GM18511 (cell line): ENCODE results near the gene JAM3.
A peak's percentile ranks its signal among the peaks of the same experiment; 100 is the strongest.

Source experiments
- ATAC-seq: cut with Tn5 transposase; IDR thresholded peaks from one replicate; pipeline ENCODE4 v1.9.1; 2021; ENCODE audit warnings: mild to moderate bottlenecking, moderate library complexity; ENCODE audit not compliant: unreplicated experiment

JAM3 gene

DNA sequence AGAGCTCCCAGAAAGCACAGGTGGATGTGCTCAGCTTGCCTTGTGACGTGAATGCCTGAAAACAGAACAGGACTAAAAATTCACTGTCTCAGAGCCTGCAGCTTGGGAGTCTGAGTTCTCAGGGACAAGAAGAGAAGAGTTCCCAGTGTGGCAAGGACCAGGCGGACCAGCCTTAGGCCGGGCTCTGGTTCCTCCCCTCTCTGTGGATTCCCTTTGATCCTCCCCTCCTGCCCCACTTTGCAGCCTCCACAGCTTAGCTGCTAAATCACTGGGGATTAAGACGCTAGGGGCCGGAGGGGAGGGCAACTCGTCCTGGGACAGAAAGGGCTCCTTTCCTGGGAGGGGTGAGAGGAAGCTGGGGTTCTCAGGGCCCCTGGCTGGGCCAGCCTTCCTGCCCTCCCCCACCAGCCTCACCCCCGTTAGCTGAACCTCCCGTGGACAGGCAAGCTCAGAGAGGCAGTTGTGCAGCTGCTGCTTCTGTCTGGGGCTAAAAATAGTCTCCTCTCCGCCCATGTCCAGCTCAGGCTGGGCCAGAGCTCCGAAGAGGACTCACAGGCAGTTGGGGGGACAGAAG, 29.9 kb upstream of the JAM3 start:
- ATAC-seq, result no peak

DNA sequence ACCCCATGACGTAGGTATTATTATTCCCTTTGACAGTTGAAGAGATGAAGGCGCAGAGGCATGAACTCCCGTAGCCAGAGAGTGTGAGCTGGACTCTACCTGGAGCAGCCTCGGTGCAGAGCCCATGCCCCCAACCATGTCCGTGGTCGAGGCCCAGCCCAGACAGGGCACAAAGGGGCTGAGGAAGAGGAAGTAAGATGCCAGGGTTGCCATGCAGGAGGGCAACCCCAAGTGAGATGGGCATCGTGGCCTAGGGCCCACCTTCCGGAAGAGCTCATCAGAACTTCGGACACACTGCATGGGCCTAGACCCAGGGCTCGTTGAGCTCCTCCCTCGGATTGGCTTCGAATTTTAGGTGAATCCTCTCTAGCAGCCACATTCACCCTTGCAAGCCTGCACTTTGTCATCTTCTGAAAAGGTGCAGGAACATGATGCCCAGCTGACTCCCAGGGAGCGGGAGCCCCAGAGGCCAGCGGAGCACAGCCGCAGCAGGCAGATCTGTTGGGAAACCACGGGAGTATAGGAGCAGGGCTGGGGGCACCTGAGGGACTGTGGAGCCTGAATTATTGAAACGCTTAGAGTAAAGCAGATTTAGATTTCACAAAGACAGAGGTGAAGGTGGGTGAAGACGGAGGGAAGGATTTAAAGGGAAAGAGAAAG, 29.0 kb upstream of the JAM3 start:
- no peak for ATAC-seq

DNA sequence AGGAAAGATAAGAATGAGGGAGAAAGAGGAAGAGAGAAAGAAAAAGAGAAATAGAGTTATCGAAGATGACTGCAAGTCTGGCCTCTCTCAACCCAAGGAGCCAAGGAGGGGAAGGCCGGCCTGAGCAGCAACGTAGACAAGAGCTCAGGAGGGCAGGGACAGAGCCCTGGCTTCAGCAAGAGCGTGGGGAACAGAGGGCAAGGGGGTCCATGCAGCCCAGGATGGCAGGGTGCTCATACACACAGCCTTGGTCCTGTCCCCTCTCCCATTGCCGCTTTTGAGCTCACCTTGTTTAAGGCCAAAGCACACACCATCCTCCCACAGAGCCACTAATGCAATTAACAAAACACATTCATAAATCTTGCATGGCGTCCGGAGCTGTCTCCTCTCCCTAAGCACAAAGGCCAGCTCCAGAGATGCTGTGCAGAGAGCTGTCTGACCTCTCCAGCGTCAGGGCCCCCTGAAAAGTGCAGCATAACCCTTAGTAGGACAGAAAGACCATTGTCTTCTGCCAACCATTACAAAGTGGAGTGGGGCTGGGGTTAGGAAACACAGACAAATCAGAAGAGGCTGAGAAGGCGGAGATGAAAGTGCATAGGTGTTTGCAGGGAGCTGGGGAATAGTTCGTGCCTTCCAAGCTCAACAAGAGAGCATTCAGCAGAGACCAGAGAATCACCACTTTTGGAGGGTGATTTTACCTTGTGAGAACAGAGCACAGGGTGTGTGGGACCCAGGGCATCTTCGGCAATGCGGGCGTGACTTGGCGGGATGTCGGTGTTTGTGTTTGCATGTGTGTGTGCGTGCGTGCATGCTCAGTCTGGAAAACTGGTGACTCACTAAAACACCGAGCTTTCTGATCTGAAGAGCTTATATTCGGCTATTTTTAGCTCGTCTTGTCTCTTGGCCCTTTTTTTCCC, 28.2 kb upstream of the JAM3 start:
- no peak for ATAC-seq

DNA sequence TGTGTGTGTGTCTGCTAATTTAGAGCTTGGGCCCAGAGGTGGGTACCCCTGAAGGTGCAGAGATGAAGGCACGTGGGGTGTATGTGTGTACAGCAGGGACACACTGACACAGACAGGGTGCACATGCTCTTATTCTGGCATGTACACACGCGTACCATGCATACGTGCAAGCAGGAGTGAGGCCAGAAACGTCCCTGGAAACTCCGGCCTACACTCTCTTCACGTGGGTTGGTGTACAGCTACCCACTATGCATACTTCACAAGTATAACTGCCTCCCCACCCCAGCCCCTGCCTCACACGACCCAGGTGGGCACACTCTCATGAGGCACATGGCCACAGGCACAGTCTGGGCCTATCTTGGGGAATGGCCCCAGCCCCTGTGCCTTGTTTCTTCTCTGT, 27.5 kb upstream of the JAM3 start:
- no peak for ATAC-seq

DNA sequence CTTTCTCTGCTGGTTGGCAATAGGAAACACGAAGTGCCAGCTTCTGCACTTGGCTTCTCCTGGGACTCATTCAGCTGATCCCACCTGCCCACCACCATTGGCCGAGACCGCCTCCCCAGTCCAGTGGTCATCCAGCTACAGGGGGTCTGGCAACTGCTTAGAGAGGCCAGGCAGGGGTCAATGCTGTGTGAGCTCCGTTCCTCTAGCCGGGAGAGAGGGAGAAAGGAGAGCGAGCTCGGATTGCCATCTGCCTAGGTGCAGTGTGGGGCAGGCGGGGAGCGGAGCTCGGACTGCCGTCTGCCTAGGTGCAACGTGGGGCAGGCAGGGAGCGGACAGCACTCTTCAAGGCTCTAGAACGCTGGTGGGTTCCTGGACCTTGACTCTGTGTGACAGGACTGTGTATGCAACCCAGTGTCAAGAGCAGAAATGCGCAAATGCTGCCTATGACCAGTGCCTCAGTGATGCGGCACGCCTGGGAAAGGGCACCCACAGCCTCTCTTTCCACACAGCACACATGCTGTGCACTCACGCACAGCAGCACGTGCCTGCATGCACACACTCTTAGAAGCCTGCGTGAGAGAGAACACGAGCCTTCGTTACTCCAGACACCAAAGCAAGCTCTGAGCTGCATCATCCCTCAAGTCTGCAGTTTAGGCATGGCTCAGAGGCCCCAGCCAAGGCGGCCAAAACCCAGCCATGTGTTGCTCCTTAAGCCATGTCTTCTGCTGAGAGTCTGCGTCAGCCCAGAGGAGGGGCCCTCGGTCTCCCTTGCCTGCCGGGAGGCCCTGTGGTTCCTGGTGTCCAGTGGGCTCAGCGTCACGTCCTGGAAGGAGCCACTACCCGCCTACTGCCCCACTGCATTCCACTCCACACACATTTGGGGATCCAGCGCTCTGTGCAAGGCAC, 26.8 kb upstream of the JAM3 start:
- ATAC-seq, result no peak

DNA sequence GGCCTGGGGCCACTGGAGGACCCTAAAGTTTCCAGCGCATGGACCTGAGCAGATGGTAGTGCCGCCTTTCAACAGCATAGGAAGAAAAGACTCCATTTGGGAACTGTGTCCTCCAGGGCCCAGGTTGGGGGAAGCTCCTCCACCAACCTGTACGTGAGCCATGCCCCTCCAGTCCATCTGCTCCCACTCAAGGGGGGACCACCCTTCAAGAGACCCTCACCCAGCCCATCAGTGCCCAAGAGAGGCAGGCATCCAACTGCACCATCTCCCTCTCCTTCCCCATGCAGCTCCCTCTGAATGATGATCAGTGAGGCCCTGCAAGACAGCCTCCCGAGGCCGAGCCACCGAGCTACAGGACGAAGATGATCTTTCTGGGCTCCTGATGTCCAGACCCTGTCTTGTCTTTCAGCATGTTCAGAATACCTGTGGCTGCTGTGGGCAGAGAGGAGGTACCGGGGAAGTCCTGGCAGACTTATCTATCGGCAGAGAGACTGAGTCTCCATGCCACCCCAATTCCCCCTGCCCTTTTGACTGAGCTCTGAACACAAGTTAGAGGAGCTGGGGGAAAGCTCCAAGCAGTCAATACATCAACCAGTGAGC, 25.0 kb upstream of the JAM3 start:
- no peak for ATAC-seq

DNA sequence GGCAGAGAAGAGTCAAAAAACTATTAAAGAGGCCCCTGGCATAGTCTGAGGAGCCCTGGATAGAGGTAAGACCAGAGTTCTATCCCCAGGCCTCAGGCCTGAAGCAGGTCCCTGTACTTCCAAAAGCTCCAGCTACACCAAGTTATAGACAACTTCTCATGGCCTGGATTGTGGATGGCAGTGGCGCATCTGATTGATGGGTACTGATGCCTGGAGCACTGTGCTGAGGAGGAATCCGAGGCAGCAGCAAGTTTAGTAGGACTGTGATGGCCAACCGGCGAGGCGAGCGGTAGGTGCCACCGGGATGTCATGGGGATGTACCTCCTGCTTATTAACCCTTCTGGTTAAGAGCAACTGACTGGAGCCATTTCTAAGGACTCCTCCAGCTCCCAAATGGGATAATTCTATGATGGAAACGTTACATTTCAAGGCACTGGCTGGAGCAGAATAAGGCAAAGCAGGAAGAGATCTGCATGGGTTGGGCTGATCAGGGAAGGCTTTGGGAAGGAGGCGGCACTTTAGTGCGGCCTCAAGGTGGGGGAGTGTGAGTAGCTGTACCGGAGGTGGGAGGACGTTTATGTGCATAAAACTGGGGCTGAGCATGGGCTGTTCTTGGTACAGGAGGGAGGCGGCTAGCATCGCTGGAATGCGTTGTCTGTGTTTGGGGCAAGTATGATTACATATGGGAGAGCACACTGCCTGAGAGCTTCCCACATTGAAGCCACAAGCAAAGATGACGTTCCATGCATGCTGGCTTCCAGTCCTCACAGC, 24.2 kb upstream of the JAM3 start:
- no peak for ATAC-seq

DNA sequence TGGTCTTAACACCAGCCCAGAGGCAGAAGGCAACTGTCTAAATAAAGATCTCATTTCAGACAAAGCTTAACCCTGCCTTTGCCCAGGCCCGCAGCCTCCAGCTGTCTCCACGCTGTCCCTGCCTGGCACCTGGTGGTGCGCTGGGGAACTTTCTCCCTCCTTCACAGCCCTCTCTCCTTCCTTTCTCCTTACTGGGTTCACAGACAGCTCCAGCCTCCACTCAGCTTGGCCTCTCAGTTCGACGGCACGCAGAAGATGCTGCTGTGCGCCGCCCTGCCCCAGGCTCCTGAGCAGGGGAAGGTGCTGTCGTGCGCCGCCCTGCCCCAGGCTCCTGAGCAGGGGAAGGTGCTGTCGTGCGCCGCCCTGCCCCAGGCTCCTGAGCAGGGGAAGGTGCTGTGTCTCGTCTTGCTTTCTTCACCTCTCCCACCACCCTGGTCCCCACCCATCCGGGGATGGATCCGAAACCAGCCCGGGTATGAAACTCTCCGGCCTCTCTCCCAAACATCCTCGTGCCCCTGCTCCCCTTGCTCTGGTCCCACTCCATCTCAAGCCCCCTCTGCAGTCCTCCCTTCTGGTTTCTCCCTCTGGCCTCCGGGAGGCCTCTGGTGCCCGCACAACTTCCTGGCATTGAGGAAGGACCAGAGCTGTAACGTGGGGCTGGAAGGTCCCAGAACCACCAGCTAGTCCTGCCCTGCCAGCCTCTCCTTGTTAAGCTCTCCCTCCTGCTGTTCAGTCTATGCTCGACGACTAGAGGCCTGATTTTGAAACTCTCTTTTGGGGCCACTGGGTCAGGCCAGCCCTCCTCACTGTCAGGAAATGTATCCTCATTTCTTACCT, 22.9 kb upstream of the JAM3 start:
- no peak for ATAC-seq

DNA sequence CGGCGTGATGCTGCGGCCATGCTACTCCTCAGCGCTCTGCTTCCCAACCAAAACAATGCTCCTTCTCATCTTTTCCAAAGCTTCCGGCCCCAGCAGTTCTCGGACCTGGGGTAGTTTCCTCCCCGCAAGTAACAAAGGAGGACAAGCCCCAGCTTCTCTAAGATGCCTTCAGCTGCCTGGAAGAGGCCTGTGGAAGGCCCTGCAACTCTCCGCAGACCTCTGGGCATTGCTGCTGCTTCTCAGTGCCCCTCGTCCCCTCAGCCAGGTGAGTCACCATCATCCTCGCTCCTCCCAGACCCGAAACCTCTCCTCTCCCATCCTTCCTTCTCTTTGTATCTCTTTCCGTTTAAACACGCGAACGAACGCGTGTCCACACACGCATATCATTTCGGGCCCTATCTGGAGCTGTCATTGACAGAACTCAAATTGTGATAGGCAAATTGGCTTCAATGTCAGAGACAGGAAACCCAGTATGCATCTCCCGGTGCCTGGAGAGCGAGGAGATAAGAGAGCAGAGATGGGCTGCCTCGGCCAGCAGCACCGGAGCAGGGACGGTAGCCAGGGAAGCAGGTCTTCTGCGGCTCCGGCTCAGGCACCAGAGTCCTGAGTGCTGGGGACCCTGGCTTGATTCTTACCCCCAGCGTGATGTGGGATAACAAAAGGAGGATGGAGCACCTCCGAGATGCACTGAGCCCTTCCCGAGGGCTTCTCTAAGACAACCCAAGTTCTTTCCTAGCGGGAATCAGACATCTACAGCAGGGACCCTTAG, 22.0 kb upstream of the JAM3 start:
- ATAC-seq, result no peak

DNA sequence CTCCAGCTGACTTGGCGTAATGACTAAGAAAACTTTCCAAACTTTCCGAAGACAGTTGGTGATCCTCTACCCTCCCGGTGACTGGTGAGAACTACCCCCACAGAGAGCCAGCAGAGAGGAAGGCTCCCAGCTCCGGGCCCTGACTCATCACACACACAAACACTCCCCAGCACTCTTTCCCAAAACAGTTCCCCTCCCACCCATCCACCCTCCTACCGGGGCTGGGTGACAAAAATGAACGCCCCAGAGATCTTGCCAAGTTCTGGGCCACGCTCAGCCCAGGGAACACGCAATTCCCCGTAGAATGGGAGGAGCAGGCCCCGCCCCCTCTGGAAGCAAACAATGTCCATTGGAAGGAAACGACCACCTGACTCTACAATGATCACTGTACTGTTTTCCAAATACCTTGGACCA, 21.3 kb upstream of the JAM3 start:
- no peak for ATAC-seq

DNA sequence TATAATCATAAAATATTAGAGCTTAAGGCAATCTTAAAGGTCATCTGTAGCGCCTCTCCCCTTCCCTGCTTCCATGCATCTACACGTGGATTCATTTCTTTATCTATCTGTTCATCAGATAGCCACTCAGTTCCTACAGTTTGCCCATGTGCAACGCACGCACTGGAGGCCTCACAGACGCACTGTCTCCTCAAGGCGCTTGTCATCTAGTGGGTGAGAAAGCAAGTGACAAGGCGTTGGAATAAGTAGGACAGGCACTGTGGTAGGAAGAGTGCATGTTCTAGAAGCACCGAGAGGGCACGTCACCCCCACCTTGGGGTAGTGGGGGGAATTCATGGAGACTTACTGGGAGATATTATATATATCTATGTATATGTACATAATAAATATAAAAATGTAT, 20.8 kb upstream of the JAM3 start:
- no peak for ATAC-seq

DNA sequence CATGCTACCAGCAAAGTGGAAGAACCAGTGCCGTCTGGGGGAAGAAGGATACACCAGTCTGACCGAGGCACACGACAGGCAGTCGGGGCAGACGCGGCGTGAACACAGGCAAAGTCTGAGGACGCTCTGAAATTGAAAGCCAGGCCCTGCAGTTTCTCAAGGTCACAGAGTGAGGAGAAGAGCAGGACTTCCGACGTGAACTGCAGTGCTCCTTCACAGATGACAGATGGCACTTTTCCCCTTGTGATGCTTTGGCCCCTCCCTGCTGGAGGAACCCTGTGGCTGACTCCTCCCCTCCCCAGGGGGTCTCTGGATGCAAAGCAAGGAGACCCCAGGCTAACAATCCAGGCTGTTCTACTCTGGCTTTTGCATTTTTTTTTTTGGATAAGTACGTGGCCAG, 19.6 kb upstream of the JAM3 start:
- ATAC-seq, result no peak

DNA sequence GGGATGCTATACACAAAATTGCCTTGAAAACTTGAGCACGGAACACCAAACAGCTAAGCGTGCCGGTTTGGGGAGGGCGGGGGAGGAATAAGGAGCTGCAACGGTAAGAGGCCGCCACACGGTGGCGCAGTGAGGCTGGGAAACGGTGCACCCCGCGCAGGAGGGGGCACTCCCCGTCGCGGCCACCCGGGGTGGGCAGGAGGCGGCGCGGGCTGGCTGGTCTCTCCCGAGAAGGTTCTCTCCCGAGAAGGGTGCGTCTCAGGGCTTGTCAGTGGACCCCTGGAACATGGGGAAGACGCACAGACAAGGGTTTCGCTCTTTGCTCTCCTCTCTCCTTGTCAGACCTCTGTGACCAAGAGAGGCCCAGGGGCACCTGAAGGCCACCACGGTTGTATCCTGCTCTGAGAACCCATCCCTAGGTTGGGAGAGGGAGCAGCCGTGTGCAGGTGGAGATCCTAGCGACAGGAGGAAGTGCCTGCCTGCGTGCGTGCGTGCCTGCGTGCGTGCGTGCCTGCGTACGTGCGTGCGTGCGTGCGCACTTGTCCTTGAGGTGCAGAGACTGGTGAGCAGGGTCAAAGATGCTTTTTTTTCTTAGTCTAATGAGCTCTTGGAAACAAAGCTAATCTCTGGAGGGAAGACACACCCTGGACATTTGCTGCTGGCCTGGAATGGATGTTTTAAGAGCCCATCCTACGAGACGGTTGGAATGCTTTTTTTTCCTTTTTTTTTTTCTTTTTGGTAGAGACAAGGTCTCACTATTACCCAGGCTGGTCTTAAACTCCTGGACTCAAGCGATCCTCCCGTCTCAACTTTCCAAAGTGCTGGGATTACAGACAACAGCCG, 18.1 kb upstream of the JAM3 start:
- peak; percentile 94 for ATAC-seq

DNA sequence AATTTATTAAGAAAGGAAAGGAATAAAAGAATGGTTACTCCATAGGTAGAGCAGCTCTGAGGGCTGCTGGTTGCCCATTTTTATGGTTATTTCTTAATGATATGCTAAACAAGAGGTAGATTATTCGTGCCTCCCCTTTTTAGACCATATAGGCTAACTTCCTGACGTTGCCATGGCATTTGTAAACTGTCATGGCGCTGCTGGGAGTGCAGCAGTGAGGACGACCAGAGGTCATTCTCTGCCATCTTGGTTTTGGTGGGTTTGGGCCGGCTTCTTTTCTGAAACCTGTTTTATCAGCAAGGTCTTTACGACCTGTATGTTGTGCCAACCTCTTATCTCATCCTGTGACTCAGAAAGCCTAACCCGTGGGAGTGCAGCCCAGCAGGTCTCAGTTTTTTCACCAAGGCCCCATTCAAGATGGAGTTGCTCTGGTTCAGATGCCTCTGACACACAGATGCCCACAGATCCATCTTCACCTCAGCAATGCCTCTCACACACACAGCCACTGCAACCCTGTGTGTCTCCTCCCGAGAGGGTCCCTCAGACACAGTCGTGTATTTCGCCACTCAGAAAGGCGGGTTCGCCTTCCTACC, 16.4 kb upstream of the JAM3 start:
- no peak for ATAC-seq

DNA sequence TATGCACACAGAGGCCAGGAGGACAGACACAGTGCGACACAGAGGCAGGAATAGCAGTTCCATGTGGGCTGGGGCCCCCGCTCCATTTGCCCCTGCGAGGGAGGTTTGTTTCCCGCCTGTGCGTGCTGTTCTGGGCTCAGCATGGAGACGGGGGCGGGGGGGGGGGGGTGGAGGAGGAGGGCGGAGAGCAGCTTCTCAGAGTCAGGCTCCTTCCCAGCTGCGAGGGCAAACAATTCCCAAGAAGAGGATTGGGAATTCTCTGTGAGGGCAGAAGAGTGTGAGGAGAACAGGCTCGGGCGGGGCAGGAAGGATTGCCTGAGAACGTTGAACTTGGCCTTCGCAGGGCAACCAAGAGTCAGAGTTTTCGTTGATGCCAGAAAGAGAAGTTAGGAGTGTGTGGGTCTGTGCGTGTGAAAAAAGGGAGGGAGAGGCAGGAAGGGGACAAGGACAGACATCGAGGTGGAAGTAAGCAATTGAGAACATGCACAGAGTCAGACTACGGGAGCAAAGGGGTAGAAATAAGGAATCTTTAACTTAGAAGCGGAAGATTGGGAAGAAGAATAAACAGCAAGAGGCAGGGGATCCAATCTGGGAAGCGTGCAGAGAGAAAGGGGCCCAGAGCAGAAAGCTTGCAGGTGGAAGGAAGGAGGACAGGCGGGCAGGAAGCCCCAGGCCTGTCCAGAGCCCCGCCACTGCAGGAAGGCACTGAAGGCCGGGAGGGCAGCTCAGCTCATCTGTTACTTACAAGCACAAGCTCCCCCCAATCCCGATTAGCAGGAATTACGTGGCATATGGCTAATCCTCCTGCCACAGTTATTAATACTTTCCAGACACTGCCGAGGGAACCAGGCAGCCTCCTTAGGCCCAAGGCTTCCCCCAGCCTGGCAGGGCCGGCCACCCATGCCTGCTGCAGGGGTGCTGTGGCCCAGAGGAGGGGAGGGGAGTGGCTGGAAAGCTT, 15.6 kb upstream of the JAM3 start:
- no peak for ATAC-seq

DNA sequence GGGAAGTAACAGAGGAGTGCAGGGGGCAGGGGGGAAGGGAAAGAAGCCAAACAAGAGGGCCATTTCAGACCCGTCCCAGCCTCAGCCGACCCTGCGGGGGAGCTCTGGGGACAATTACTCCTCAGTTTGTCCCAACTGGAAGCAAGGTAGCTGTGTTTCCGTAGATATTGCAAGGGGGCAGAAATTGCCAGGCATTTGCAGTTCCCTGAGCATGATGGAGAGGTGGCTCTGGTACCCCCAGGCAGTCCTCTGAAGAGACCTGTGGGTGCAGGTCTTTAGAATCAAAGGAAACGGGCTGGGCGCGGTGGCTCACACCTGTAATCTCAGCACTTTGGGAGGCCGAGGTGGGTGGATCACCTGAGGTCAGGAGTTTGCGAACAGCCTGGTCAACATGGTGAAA, 13.8 kb upstream of the JAM3 start:
- no peak for ATAC-seq
